VCaP (cell line): Measurements from ENCODE around the gene RPP21.
"Not testable (repeated sequence)": the region's sequence is repeated elsewhere in the genome, so short reads cannot be mapped to it uniquely, and the experiment has no call there.

Experiments
- H3K27ac ChIP-seq: fragments of 450-650 bp; 2 replicates; pipeline ENCODE4 v1.5.1; 2017
- TF ChIP-seq, protein P1 (sequence below): fragments of 450-650 bp; conservative IDR thresholded peaks from 2 replicates; pipeline ENCODE4 v1.5.1; 2017; ENCODE audit warnings: mild to moderate bottlenecking, moderate library complexity

Gene RPP21

DNA sequence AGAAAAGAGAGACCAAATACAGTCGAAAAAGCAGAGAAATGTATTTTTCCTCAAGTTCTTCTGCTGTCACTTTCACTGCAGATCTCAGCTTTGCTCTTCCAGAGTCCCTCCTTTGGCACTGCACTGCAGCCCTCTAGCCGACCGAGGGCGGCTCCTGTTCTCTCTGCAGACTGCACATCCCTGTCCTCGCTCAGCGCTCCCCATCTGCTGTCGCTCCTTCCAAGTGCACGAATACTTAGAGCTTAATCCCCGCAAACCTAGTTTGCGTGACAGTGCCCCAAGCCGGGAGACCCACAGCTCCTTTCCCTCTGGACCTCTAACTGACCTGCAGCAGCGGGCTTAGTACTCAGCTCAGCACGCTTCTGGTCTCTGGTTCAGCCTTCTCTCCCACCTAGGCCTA, 15.2 kb downstream of the RPP21 start:
- TF ChIP-seq, protein P1, sequence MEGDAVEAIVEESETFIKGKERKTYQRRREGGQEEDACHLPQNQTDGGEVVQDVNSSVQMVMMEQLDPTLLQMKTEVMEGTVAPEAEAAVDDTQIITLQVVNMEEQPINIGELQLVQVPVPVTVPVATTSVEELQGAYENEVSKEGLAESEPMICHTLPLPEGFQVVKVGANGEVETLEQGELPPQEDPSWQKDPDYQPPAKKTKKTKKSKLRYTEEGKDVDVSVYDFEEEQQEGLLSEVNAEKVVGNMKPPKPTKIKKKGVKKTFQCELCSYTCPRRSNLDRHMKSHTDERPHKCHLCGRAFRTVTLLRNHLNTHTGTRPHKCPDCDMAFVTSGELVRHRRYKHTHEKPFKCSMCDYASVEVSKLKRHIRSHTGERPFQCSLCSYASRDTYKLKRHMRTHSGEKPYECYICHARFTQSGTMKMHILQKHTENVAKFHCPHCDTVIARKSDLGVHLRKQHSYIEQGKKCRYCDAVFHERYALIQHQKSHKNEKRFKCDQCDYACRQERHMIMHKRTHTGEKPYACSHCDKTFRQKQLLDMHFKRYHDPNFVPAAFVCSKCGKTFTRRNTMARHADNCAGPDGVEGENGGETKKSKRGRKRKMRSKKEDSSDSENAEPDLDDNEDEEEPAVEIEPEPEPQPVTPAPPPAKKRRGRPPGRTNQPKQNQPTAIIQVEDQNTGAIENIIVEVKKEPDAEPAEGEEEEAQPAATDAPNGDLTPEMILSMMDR = no peak
- H3K27ac ChIP-seq = no peak overlapping the region

DNA sequence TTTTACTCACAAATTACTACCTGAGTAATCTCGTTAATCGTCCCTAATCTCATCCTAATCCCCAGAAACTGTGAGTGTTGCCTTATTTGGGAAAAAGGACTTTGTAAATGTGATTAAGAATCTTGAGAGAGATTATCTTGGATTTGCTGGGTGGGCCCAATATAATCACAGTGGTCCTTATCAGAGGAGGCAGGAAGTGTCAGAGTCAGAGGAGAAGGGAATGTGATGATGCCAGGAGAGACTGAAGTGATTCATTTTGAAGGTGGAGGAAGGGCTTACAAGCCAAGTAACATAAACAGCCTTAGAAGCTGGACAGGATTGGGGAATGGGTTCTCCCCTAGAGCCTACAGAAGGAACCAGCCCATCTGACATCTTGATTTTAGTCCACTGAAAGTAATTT, 16.7 kb downstream of the RPP21 start:
- TF ChIP-seq, protein P1 = no peak
- H3K27ac ChIP-seq = no peak overlapping the region

DNA sequence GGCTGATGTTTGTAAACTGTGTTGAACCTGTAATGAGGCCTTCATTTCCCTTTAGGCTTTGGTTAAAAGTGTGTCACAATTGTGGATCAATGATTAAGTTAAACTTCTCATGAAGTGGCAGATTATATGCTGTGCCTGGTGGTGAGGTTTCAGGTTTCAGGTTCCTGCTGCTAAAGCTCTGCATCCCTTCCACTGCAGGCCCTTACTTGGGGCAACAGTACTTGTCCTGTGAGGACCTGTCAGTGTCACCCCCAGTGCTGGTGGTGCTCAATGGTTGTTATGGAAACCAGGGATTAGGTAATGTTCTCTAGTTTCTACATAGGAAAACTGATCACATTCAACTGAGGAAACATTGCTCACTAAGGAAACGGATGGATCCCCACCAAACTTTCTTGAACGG, 18.5 kb downstream of the RPP21 start:
- no peak overlapping the region for H3K27ac ChIP-seq
- TF ChIP-seq, protein P1 = no peak

DNA sequence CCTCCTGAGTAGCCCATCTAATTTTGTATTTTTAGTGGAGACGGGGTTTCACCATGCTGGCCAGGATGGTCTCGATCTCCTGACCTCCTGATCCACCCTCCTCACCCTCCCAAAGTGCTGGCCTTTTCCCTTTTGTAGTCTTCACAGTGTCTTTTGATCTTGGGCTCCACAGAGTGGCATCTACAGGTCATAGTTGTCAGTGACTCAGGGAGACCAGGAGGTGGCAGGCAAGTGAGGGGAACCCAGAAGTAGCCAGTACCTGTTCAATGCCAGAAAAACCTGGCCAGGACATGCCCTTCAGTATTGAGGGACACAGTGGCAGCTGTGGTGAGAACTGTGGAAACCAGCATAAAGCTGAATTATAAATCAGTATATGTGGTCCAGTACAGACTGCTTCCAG, 19.6 kb downstream of the RPP21 start:
- TF ChIP-seq, protein P1 = peak; percentile 60
- no peak overlapping the region for H3K27ac ChIP-seq

DNA sequence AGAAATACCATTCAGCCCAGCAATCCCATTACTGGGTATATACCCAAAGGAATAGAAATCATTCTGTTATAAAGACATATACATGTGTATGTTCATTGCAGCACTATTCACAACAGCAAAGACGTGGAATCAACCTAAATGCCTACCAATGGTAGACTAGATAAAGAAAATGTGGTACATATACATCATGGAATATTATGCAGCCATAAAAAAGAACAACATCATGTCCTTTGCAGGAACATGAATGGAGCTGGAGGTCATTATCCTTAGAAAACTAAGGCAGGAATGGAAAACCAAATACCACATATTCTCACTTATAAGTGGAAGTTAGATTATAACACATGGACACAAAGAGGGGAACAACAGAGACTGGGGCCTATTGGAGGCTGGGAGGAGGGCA, 24.3 kb downstream of the RPP21 start:
- H3K27ac ChIP-seq = not testable (repeated sequence)

DNA sequence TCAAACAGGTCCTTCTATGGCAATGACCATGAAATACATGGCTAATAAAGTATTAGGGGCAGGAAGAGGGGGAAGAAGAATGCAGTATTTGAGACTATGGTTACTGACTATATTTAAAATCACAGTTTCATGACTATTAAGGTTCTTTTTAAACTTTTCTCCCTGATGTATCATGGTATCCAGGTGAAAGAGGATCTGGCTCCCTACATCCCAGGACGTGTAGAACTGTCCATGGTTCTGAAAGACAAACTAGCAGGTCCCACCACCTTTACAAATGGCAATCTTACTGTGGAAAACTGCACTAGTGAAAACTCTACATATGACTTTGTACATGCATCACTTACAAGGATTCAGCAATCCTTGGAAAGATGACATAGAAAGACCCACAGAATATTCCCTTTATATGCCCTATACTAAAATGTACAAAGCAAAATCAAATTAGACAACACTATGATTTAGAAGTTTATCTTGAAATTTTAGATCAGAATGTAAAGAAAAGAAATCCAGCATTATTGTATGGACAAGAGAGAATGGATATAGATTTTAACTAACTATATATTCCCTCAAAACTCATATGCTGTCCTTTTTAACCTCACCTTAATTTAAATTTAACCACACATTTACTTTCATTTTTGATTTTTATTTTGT, 33.5 kb downstream of the RPP21 start:
- TF ChIP-seq, protein P1 = no peak
- H3K27ac ChIP-seq = no peak overlapping the region

DNA sequence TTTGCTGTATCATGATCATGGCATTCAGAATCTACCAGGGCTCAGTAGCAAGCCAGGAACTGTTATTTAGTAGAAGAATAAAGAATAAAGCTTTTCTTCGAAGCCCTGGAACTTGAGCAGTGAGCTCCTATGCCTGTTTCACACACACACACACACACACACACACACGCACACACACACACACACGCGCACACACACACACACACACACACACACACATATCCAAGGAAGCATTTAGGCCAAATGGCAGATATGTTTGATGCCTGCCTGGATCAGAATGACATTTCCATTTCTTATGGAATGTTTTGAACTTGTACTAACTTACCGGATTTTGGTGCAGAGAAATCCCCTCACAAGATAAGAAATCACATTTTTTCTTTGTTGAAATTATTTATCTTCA, 35.5 kb downstream of the RPP21 start:
- TF ChIP-seq, protein P1 = no peak
- H3K27ac ChIP-seq = no peak overlapping the region

DNA sequence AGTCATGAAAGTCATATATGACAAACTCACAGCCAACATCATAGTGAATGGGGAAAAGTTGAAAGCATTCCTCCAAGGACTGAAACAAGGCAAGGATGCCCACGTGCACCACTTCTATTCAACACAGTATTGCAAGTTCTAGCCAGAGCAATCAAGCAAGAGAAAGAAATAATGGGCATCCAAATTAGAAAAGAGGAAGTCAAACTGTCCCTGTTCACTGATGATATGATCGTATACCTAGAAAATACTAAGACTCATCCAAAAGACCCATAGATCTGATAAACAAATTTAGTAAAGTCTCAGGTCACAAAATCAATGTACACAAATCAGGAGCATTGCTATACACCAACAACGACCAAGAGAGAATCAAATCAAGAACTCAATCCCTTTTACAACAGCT, 41.2 kb downstream of the RPP21 start:
- TF ChIP-seq, protein P1 = no peak
- no peak overlapping the region for H3K27ac ChIP-seq
